Medulla oblongata (tissue), 1 donor: ENCODE measurements around the gene FBLN2.
"Not testable (repeated sequence)": the region's sequence is repeated elsewhere in the genome, so short reads cannot be mapped to it uniquely, and the experiment has no call there.

Source experiments
- DNase-seq: peaks from one replicate; pipeline ENCODE4 v3.0.0-alpha.2; 2015; ENCODE audit errors: extremely low spot score

Gene FBLN2

DNA sequence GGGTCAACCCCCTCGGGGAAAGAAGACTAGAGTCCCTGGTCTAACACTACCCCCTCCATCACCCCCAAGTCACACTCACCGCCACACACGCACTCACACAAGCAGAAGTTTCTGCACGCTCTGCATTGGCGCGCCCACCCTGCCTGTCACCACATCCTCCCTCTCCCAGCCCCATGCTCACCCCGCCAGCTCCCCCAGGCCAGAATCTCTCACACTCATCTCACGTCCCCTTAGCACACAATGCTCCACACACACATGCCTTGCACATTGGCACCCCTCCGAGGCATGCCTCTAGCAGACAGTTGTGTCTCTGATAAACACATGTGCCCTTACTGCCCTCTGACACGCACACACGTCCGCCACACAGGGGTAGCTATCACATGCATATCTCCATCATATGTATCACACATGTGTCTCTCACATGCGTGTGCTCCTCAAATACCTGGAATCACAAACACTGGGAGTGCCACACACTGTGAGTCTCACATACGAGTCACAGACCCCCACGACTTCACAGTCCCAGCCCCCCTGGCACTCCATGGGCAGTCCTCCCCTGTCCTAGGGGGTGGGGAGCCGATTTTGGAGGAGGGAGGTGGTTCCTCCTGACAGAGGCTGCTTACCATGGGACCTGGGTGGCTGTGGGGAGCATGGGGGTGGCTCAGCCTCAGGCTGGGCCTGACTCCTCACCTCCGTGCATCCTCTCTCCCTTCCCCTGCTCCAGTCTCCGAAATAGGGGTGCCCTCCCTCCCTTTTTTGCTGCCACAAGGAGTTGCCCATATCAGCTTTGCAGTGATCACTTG lies 898 bp downstream of the FBLN2 start:
- no peak for DNase-seq

- DNase-seq = no peak
These were observed 1.4 kb downstream of the FBLN2 start for GRCh38 chr3:13550423-13550690.

DNA sequence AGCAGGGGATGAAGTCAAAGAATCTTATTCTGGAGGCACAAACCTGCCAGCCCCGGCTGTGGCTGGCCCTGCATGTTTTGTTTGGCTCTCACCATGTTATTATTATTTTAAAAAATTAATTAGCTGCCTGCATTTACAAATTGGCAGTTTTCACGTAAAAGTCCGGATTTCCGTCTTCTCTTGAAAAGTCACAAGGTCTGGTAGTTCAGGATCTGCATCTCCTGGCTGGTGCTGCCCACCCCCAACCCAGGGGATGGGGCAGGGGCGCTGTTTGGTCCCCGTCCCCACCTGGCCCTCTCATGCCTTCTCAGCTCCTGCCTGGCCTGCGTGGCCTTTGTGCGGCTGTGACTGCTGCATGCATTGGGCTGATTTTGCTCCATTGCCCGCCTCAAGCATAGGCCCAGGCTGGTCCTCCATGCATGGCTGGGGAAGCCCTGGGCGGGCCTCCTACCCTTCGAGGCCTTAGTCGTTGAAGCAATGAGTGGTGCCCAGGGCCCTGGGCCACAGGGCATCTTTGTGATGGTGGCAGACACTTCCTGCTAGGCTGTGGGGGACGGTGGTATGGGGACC lies 2.0 kb downstream of the FBLN2 start:
- DNase-seq = no peak

DNA sequence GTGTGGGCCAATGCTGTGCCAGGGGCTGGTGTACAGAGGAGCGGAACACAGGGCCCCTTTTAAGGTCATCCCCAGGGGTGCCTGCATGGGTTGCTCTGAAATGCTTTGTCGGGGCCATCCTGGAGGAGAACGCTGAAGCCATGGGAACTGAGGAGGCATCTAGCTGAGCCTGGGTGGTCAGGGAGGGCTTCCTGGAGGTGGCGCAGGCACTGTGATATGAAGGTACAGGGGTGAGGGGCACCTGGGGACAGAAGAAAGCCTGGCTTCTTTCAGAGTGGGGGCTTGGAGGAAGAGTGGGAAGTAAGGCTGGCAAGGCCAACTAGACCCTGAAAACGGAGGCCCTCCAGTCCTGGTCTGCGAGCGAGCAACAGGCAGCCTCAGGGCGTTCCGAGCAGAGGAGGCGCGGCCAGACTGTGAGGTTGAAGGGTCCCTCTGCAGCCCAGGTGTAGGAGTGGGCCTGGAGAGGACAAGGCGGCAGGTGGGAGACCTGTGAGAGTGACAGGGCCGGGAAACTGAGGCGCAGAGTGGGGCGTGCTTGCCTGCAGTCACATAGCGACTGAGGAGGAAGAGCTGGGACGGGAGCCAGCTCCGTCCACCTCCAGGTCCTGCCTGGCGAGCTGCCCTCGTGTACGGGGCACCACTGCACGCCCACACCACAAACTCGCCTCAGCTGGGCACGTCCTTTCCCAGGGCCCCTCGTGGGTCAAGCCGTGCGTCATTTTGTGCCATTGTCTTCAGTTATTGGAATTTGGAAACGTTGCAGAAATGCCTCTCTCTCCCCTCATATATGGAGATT lies 4.1 kb downstream of the FBLN2 start:
- DNase-seq = no peak

DNA sequence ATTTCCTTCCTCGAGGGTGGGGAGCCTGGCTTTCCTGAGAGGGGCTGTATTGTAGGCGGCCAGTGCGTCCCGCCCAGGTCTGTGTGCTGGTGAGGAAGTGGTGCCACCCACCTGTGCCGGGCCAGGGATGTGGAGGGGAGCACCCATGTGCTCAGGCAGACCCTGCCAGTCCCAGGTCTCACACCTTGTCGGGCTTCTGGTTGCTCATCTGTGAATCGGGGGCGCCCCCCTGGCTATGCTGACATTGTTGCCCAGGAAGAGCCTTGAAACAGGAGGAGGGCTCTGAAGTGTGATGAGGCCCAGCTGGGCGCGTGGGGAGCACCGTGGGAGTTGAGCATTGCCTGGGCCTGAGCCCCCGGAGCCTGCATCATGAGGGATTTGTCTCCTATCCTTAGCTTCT lies 4.8 kb downstream of the FBLN2 start:
- DNase-seq = no peak

DNA sequence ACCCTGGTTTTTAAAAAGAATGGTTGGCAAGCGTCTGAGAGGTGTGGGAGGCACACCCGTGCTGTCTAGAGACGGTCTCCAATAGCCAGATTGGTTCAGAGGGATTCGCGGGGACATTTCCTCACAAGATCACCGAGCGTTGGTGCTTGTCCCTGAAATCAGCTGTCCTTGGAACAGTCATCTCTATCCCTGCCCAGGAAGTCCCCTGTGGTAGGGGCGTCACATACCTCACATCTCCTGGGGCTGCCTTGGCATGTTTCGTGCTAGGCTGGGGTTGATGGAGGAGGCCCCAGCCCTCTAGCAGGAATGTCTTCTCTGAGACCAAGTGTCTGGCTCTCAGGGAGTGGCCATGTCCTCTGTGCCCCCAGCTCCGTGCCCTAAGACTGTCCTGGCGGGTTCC lies 6.8 kb downstream of the FBLN2 start:
- no peak for DNase-seq

DNA sequence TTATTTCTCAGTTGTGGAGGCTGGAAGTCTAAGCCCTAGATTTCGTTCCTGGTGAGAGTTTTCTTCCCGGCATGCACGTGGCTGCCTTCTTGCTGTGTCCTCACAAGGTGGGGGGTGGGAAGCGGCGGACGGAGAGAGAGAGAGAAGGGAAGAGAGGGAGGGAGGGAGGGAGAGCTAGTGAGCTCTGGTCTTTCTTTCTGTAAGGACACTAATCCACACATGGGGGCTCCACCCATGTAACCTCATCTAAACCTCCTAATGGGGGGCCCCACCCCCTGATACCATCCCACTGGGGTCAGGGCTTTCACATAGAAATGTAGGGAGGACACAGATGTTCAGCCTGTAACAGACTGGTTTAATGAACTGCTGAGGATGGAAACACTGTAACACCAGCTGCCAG lies 7.3 kb downstream of the FBLN2 start:
- no peak for DNase-seq

DNA sequence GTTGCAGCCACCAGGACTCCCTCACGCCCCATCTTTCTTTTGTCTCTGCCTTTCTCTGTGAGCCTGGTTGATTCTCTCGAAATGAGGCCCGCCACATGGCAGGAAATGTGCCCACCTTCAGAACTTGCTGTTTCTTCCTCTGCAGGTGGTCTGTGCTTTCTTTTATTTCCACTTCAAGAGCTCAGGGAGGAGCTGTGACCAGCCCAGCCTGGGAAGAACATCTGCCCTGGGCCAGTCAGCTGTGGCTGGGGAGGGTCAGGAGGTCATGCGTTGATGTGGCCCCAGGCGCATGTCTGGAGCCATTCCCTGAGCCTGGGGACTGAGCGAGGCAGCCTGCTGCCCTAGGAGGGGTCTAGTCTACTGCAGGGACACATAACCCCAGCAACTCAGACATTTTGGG lies 8.0 kb downstream of the FBLN2 start:
- DNase-seq = no peak

DNA sequence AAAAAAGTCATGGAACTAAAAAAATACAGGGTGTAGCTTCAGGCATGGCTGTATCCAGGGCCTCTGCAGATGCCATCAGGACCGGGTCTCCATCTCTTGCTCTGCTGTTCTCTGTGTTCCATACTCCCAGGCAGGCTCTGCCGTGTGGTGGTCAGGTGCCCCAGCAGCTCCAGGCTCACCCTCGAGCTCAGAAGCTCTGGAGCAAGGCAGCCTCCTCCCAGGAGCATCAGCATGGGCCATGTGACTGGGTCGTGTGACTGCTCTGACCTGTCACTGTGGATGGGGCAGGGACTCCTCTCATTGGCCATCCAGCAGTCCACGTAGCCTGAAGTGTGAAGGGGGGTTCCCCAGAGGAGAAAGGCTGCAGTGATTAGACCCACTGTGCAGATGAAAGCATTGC lies 8.5 kb downstream of the FBLN2 start:
- no peak for DNase-seq

GRCh38 chr3:13557926-13558325 lies 9.0 kb downstream of the FBLN2 start:
- DNase-seq = no peak

DNA sequence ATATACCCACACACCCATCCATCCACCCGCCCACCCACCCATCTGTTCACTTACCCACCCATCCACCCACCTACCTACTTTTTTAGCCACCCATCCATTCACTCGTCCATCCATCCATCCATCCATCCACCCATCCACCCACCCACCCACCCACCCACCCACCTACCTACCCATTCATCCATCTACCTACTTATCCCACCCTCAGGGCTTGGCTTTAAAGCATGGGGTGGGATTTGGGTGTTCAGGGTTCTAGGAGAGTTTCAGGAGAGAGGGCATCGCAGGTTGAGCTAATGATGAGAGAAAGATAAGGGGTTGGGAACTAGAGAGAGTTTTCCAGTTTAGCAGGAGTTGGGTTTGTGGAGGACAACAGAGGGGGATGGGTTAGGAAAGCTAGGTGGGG lies 9.7 kb downstream of the FBLN2 start:
- DNase-seq = no peak

GRCh38 chr3:13559764-13560525 lies 11.0 kb downstream of the FBLN2 start:
- DNase-seq = no peak

- DNase-seq = no peak
These were observed 12.5 kb downstream of the FBLN2 start for GRCh38 chr3:13561376-13561775.

- DNase-seq = no peak
These were observed 13.0 kb downstream of the FBLN2 start for GRCh38 chr3:13561967-13562366.

- DNase-seq = not testable (repeated sequence)
These were observed 13.5 kb downstream of the FBLN2 start for GRCh38 chr3:13562421-13562820.

DNA sequence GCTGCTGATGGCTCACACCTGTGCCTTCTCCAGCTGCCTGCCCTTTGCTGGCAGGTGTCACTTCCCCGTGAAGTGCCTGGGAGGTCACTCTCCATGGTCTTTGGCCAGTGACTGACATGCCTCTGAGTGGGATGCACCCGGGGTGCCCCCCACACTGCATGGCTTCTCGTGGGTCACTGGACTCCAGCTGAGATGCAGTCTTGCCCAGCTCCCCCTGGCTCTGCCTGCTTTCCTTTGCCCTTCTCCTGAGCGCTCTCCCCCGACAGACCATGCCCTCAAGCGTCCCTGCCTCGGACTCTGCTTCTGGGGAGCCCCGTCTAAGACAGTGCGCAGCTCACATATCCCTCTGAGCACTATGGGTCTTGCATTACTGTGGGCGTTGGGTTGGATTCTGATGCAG lies 14.4 kb downstream of the FBLN2 start:
- no peak for DNase-seq

DNA sequence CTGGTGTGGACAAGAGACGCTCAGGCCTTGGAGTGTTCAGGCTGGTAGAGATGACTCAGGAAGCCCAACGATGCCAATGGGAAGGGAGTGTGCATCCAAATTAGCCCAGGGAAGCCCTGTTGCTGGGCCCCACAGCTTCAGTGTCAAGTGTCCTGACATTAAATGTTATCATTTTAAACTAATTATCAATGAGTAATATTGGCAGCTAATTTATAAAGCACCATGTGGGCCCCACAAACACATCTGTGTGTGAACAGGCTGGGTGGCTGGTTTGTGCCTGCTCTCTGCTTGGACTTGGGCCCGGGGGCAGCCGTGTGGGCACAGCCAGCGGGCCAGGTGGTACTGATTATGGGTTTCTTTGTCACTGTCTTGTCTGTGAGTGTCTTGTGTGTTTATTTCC lies 15.0 kb downstream of the FBLN2 start:
- DNase-seq = no peak

- DNase-seq = no peak
These were observed 16.0 kb downstream of the FBLN2 start for GRCh38 chr3:13564751-13565560.

DNA sequence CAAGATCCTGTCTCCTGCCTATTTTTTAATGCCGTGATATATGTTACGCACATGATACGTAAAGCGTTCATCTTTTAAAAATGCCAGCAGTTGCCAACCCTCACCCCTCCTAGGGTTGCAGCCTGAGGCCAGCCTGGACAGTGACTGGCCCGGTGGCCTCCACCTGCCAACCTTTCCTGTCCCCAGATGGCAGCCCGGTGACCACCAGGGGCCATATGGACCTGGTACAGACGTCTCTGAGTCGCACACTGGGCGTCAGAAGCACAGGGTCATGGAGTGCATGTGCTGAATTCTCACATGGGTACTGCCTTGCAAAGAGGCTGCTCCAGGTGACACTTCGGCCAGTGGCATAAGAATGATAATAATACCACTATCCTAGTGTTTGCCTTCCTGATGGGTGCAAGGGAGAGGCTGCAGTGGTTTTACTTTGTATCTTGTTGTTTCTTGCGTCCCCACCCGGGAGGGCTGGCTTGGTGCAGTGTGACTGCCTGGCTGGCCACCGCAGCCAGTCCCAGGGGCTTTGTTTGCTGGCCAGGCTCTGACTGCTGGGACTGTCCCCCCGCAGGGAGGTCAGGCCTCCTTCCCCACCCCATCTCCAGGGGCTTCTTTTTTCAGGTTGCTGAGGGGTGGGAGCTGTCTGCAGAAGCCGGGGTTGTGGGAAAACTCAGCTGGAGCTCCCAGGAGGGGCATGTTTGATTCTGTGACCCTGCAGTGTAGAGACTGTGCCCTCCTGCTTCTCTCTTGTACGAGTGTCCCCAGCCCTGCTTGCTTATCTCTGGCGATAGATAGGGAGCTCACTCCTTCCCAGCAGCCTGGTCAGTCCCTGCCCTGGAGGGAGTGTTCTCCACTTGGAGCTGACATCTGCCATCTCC lies 16.9 kb downstream of the FBLN2 start:
- DNase-seq = no peak

- DNase-seq = no peak
These were observed 17.5 kb downstream of the FBLN2 start for GRCh38 chr3:13566453-13566748.

DNA sequence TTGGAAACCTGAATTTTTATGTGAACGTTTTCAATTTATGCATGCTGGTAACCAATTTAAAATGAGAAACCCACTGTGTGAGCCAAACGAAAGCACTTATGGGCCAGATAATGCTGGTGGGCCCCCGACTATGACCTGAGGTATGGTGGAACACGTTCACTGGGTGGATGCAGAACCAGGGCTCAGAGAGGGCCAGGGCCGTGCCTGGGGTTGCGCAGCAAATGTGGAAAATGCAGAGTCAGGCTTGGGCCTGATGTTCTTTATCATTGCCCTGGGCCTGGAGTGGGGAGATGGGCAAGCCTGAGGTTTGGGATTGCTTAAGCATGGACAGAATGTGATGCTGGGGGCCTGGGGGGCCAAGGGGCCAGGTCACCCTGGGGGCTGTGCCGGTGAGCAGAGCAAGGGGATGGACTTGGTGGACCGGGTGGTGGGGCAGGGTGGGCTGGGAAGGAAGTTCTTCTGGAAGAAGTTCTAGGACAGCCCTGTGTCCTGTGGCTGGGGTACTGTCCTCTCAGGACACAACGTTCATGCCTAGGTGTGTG lies 17.9 kb downstream of the FBLN2 start:
- DNase-seq = no peak
